H1 (cell line): Measurements from ENCODE around the gene OLFML2B. TPM values are rescaled to one million over a fixed set of nuclear protein-coding genes. Genes with fewer than 3 reads are reported as not detected.

Source experiments
- CTCF ChIA-PET: fragments of 300-600 bp; sonication (Branson Sonifier 250); formaldehyde crosslinking; loops from one replicate; lab custom pipeline; 2021; ENCODE audit not compliant: partially characterized antibody; lab: Charles Lee
- POLR2A ChIA-PET: fragments of 300-600 bp; sonication (Branson Sonifier 250); formaldehyde crosslinking; loops from one replicate; lab custom pipeline; 2021; ENCODE audit warnings: inconsistent platforms; ENCODE audit not compliant: partially characterized antibody; lab: Charles Lee
- DNase-seq, 2 experiments: peaks; one replicate each; pipeline versions ENCODE4 v3.0.0 to v3.0.0-alpha.2; 2010 to 2022; ENCODE audit warnings: low spot score in 2 of 2, low read depth in 1 of 2, mixed read lengths in 1 of 2
- FAIRE-seq: peaks from 2 replicates; lab custom pipeline; 2011; peaks lifted over from hg19 to GRCh38; lab: Jason Lieb, UNC
- H2AFZ ChIP-seq: 2 replicates; pipeline ENCODE4 v1.8.1; 2012; ENCODE audit warnings: low read length, inconsistent platforms
- H2AK5ac ChIP-seq: 2 replicates; pipeline ENCODE4 v1.6.1; 2013; ENCODE audit warnings: low read depth, low read length
- H2BK120ac ChIP-seq: replicated peaks from 2 replicates; pipeline ENCODE3; 2013; ENCODE audit warnings: low read depth, low read length, inconsistent platforms
- H2BK12ac ChIP-seq: 2 replicates; pipeline ENCODE4 v1.6.1; 2013; ENCODE audit warnings: low read depth, low read length
- H2BK15ac ChIP-seq: 2 replicates; pipeline ENCODE4 v1.6.1; 2013; ENCODE audit warnings: low read length
- H2BK20ac ChIP-seq: 2 replicates; pipeline ENCODE4 v1.6.1; 2013; ENCODE audit warnings: low read length
- H2BK5ac ChIP-seq: 2 replicates; pipeline ENCODE4 v1.6.1; 2013; ENCODE audit warnings: low read depth, low read length
- H3K14ac ChIP-seq: 2 replicates; pipeline ENCODE4 v1.6.1; 2013; ENCODE audit warnings: inconsistent platforms; ENCODE audit not compliant: insufficient read length
- H3K18ac ChIP-seq: 2 replicates; pipeline ENCODE4 v1.6.1; 2013; ENCODE audit warnings: low read length; ENCODE audit errors: extremely low read depth
- H3K23ac ChIP-seq: 2 replicates; pipeline ENCODE4 v1.6.1; 2013; ENCODE audit warnings: inconsistent platforms; ENCODE audit not compliant: insufficient read length
- H3K23me2 ChIP-seq: 2 replicates; pipeline ENCODE4 v1.6.1; 2013; ENCODE audit warnings: low read depth, low read length
- H3K27ac ChIP-seq: 2 replicates; pipeline ENCODE4 v1.6.1; 2011; ENCODE audit warnings: low read depth, low read length, inconsistent platforms
- H3K27me3 ChIP-seq, 4 experiments: replicated peaks in 1 of 4; 1 replicate in 1 of 4; 2 replicates in 3 of 4; pipeline versions ENCODE4 v1.6.1 to v1.8.1; 2011 to 2013; ENCODE audit warnings: low read length in 3 of 4, mild to moderate bottlenecking in 3 of 4, inconsistent platforms in 2 of 4, mixed read lengths in 2 of 4, moderate library complexity in 1 of 4; ENCODE audit not compliant: control insufficient read depth in 3 of 4, insufficient read depth in 3 of 4; ENCODE audit errors: extremely low read depth in 1 of 4
- H3K36me3 ChIP-seq, 4 experiments: 2 replicates each; pipeline versions ENCODE4 v1.6.1 to v1.8.1; 2011 to 2013; ENCODE audit warnings: mild to moderate bottlenecking in 4 of 4, low read length in 3 of 4, moderate library complexity in 2 of 4, control low read depth in 1 of 4, inconsistent platforms in 1 of 4; ENCODE audit not compliant: insufficient read depth in 4 of 4, control insufficient read depth in 2 of 4
- H3K4ac ChIP-seq: replicated peaks from 2 replicates; pipeline ENCODE3; 2013; ENCODE audit warnings: low read length, low read depth, mixed read lengths, inconsistent platforms; ENCODE audit not compliant: insufficient read length
- H3K4me1 ChIP-seq, 4 experiments: replicated peaks in 1 of 4; 1 replicate in 1 of 4; 2 replicates in 3 of 4; pipeline versions ENCODE4 v1.6.1 to v1.8.1; 2011 to 2013; ENCODE audit warnings: low read length in 3 of 4, inconsistent platforms in 2 of 4, mixed read lengths in 1 of 4; ENCODE audit not compliant: insufficient read depth in 4 of 4, control insufficient read depth in 3 of 4
- H3K4me2 ChIP-seq, 2 experiments: 2 replicates each; pipeline versions ENCODE4 v1.6.1 to v1.8.1; 2011 to 2013; ENCODE audit warnings: low read depth in 2 of 2, low read length in 2 of 2, control low read depth in 1 of 2, inconsistent platforms in 1 of 2, mild to moderate bottlenecking in 1 of 2; ENCODE audit not compliant: insufficient read depth in 1 of 2
- H3K4me3 ChIP-seq, 4 experiments: fragments of 200-600, 300-600 bp in 1 of 4; sonication (generic), shearing (Covaris generic), sonication (Bioruptor Twin) in 1 of 4; 2 replicates each; pipeline versions ENCODE4 v1.5.1 to v1.8.1; 2011 to 2016; ENCODE audit warnings: low read length in 4 of 4, low read depth in 3 of 4, control low read depth in 2 of 4, inconsistent platforms in 2 of 4, mild to moderate bottlenecking in 2 of 4, mixed read lengths in 1 of 4, moderate library complexity in 1 of 4; ENCODE audit not compliant: insufficient read depth in 2 of 4; ENCODE audit errors: extremely low read depth in 1 of 4
- H3K56ac ChIP-seq: replicated peaks from 2 replicates; pipeline ENCODE3; 2013; ENCODE audit warnings: low read depth, mild to moderate bottlenecking, mixed read lengths, low read length, inconsistent platforms; ENCODE audit not compliant: insufficient read length
- H3K79me1 ChIP-seq: 2 replicates; pipeline ENCODE4 v1.6.1; 2013; ENCODE audit warnings: low read depth, low read length, control low read depth
- H3K79me2 ChIP-seq, 2 experiments: 2 replicates each; pipeline versions ENCODE4 v1.6.1 to v1.8.1; 2012 to 2013; ENCODE audit warnings: low read length in 2 of 2, mild to moderate bottlenecking in 2 of 2, inconsistent platforms in 1 of 2; ENCODE audit not compliant: insufficient read depth in 2 of 2, control insufficient read depth in 1 of 2
- H3K9ac ChIP-seq, 4 experiments: replicated peaks in 1 of 4; 1 replicate in 1 of 4; 2 replicates in 3 of 4; pipeline versions ENCODE4 v1.6.1 to v1.8.1; 2011 to 2013; ENCODE audit warnings: low read depth in 3 of 4, low read length in 3 of 4, control low read depth in 2 of 4, mild to moderate bottlenecking in 2 of 4, moderate library complexity in 2 of 4, inconsistent platforms in 1 of 4; ENCODE audit errors: extremely low read depth in 1 of 4
- H3K9me3 ChIP-seq, 2 experiments: 2 replicates each; pipeline versions ENCODE4 v1.6.1 to v1.8.1; 2012 to 2013; ENCODE audit warnings: mild to moderate bottlenecking in 2 of 2, moderate library complexity in 2 of 2, control low read depth in 1 of 2, inconsistent platforms in 1 of 2, low read depth in 1 of 2, low read length in 1 of 2, mixed read lengths in 1 of 2; ENCODE audit not compliant: insufficient read depth in 2 of 2
- H4K20me1 ChIP-seq, 2 experiments: replicated peaks in 1 of 2; 2 replicates each; pipeline versions ENCODE3 to v1.8.1; 2011 to 2013; ENCODE audit warnings: inconsistent platforms in 2 of 2, low read length in 2 of 2, mild to moderate bottlenecking in 1 of 2; ENCODE audit not compliant: insufficient read depth in 2 of 2, control insufficient read depth in 1 of 2
- H4K5ac ChIP-seq: 2 replicates; pipeline ENCODE4 v1.6.1; 2013; ENCODE audit warnings: low read length, low read depth, mixed read lengths, inconsistent platforms; ENCODE audit not compliant: insufficient read length
- H4K8ac ChIP-seq: 2 replicates; pipeline ENCODE4 v1.8.0; 2013; ENCODE audit warnings: mild to moderate bottlenecking, moderate library complexity, low read length, inconsistent platforms; ENCODE audit not compliant: insufficient read depth; ENCODE audit errors: extremely low read depth
- H4K91ac ChIP-seq: replicated peaks from 2 replicates; pipeline ENCODE3; 2013; ENCODE audit warnings: low read length, mixed read lengths, inconsistent platforms; ENCODE audit not compliant: insufficient read length
- HDAC6 ChIP-seq: IDR thresholded peaks from one replicate; pipeline ENCODE4 v1.7.1; 2012; ENCODE audit warnings: low read depth, mild to moderate bottlenecking, inconsistent platforms, low read length, moderate library complexity
- MAX ChIP-seq: IDR thresholded peaks from 2 replicates; pipeline ENCODE4 v1.6.1; 2012; ENCODE audit warnings: inconsistent platforms
- RNF2 ChIP-seq: fragments of 200-900, 300-1000 bp; sonication (generic); IDR thresholded peaks from 2 replicates; pipeline ENCODE4 v1.7.1; 2016; ENCODE audit warnings: borderline replicate concordance, low read depth, mild to moderate bottlenecking, antibody characterized with exemption, low read length; ENCODE audit not compliant: poor library complexity, severe bottlenecking; ENCODE audit errors: missing control alignments
- SAP30 ChIP-seq: fragments of 300-600 bp; sonication (generic); IDR thresholded peaks from 2 replicates; pipeline ENCODE4 v1.7.1; 2012; ENCODE audit warnings: low read length, moderate library complexity, mild to moderate bottlenecking, inconsistent platforms; ENCODE audit not compliant: insufficient read depth, insufficient replicate concordance
- ZNF274 ChIP-seq: IDR thresholded peaks from 2 replicates; pipeline ENCODE4 v1.7.0; 2012; ENCODE audit warnings: low read length, borderline replicate concordance; ENCODE audit errors: extremely low read depth
- WGBS, 2 experiments: shearing (Covaris generic) in 1 of 2; methylation state at CpG; one replicate each; pipeline versions ENCODE4 v1.1.6 to v1.1.7; 2013 to 2015; ENCODE audit warnings: low lambda C conversion rate in 2 of 2, mixed read lengths in 2 of 2, inconsistent platforms in 1 of 2, low coverage in 1 of 2, missing lambda C conversion rate in 1 of 2; ENCODE audit not compliant: insufficient replicate concordance in 2 of 2, insufficient coverage in 1 of 2, insufficient read length in 1 of 2; ENCODE audit errors: extremely low coverage in 1 of 2, missing lambda C conversion rate in 1 of 2; 5-methylcytosine and 5-hydroxymethylcytosine counted together
- polyA plus RNA-seq, 7 experiments: library from polyadenylated mRNA; depleted of rRNA in 3 of 7; stranded (reverse) in 5 of 7; unstranded in 2 of 7; fragments of >200 nt in 5 of 7; fragments of 200-250 nt in 2 of 7; gene quantifications; 1 replicate in 5 of 7; 2 replicates in 1 of 7; 4 replicates in 1 of 7; pipeline versions ENCODE4 v1.2.1 to v1.2.3, GENCODE V29; 2011 to 2013; ENCODE audit warnings: missing spikeins in 2 of 7, mixed read lengths in 2 of 7
- total RNA-seq: library from RNA; stranded (reverse); fragmentation: NEBNext Ultra II Directional; extraction: Animal tissue kit (Norgen Biotek cat#: 25700); gene quantifications from 2 replicates; pipeline ENCODE4 v1.2.1, GENCODE V29; 2021

Gene OLFML2B
- total and polyA plus RNA-seq, 2 of the 8 experiments (the other 6 are each of a cell fraction or from before 2014, with no cell fraction given) = 6.5 to 10.4 TPM

- Histone ChIP-seq H2AK5ac (no peak overlapping the region), H3K9ac (no peak overlapping the region), H2BK5ac (no peak overlapping the region), H3K14ac (no peak overlapping the region), H3K4me1 (peaks cover 0 to 7% (median 1%) of the 10 kb centered on the region in 4 experiments; a peak in 3 of 7 replicates), H3K4me3 (no peak overlapping the region), H4K20me1 (no peaks in the 10 kb centered on the region), H3K56ac (no peak overlapping the region), H3K4me2 (no peak overlapping the region), H3K23me2 (no peaks in the 10 kb centered on the region), H2AFZ (no peak overlapping the region; the same call in 1 of the 2 replicates), H3K27me3 (no peaks in the 10 kb centered on the region), H3K79me2 (no peaks in the 10 kb centered on the region), H4K91ac (no peak overlapping the region), H3K79me1 (no peaks in the 10 kb centered on the region), H3K4ac (no peak overlapping the region), H3K27ac (no peak overlapping the region), H2BK15ac (no peak overlapping the region), H2BK12ac (no peak overlapping the region; the same call in 1 of the 2 replicates), H3K23ac (no peak overlapping the region), H2BK120ac (no peak overlapping the region), H3K18ac (no peak overlapping the region), H4K5ac (no peak overlapping the region), H3K36me3 (no peaks in the 10 kb centered on the region), H2BK20ac (no peak overlapping the region), H3K9me3 (no peaks in the 10 kb centered on the region), H4K8ac (no peak overlapping the region; the same call in 1 of the 2 replicates)
- TF ChIP-seq MAX = no peak
- TF ChIP-seq ZNF274 = no peak
- TF ChIP-seq SAP30 = no peak
- TF ChIP-seq HDAC6 = no peak
- TF ChIP-seq RNF2 = no peak
- FAIRE-seq (no peak), DNase-seq (no peak)
- CTCF ChIA-PET = interaction anchor here (0.6 to 3.2 kb wide), 16 partner anchors 12 to 328 kb away, joined by 3 to 22 read pairs (median 4); no protein-coding TSS in a partner anchor
- POLR2A ChIA-PET = interaction anchor here (1.6 kb wide), 1 partner anchor 326 kb away, joined by 3 read pairs; no protein-coding TSS in a partner anchor
- WGBS, 2 experiments = 80% methylated on average over 4 of the region's 4 CpGs; no CpG with 5 or more reads in 1 of the 2 experiments
Measured at GRCh38 chr1:162062542-162063015, 38.9 kb upstream of the OLFML2B start.
